ENCODE data around the gene ARHGAP6. TPM values are rescaled to one million over a fixed set of nuclear protein-coding genes. Genes with fewer than 3 reads are reported as not detected.
A peak's percentile ranks its signal among the peaks of the same experiment; 100 is the strongest.
"Not testable (repeated sequence)": the region's sequence is repeated elsewhere in the genome, so short reads cannot be mapped to it uniquely, and the experiment has no call there.

The ARHGAP6 gene
- total RNA-seq, 1 experiment from 2014 or later = 34.5 TPM

DNA sequence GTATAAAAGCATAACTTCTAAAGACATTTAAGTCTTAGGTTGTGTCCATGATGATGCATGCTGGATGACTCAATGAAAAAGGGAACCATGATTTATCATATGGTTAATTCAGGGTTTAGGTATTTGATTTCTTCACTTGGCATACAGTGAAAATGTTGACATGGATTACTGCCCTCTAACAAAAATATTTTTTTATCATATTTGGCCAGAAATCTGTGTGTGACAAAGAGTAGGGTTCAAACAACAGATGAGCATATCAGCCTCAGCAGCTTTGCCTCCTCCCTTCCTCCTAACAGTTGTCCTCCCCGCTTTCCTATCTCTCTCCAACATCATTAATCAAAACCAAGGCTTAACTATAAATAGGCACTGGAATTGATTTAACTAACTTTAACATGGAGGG lies 46.3 kb downstream of the ARHGAP6 start:
- no peak for DNase-seq

DNA sequence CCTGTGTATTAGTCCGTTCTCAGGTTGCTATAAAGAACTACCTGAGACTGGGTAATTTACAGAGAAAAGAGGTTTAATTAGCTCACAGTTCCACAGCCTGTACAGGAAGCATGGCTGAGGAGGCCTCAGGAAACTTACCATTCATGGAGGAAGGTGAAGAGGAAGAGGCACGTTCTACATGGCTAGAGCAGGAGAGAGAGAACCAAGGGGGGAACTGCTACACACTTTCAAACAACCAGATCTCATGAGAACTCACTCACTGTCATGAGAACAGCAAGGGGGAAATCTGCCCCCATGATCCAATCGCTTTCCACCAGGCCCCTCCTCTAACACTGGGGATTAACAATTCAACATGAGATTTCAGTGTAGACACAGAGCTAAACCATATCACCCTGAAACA lies 51.5 kb downstream of the ARHGAP6 start:
- not testable (repeated sequence) for H3K36me3 ChIP-seq; H3K27ac ChIP-seq; H3K27me3 ChIP-seq; H3K9me3 ChIP-seq (replicated peaks); DNase-seq; H3K4me3 ChIP-seq; H3K4me1 ChIP-seq

More for the DNA sequence above, 46.3 kb downstream of the ARHGAP6 start:
- Histone ChIP-seq H3K36me3 (no peaks in the 10 kb centered on the region), H3K4me1 (peaks cover 5% of the 10 kb centered on the region; the same call in 1 of the 2 replicates), H3K4me3 (no peak overlapping the region), H3K9me3 (replicated peaks) (no peaks in the 10 kb centered on the region), H3K27me3 (no peaks in the 10 kb centered on the region), H3K27ac (no peak overlapping the region)

DNA sequence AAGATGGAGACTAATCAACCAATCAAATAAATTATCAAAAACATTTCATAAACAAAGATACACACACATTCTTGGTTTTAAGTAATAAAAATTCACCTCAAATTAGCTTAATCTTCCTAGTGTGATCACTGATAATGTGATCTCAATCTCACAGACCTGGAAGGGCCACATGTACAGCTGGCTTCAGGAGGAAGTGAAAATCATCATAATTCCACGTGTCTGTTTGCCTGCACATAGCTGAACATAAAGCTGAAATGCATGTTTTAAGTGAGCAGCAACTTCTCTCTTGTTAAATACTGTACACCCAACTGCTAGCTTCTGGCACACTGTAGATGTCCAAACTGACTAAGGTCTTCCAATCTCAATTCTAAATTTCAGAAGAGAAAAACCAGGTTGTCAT lies 53.8 kb downstream of the ARHGAP6 start:
- DNase-seq = no peak

DNA sequence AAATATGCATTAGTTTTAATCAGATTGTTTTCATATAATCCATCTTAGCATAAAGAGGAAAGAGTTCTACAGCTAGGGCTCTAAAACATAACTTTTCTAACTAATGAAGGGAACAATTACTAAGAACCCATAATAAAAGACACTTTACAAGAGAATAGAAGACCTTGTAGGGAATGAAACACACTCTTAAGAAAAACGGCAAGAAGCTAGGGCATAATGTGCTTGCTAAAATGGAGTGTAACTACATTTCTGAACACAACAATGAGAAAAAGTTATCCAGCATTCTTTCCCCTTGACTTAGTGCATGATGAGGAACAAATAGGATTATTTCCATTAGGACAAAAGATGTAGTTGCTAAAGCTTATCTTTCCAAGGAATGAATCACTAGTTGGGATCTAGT lies 54.6 kb downstream of the ARHGAP6 start:
- Histone ChIP-seq H3K36me3 (no peaks in the 10 kb centered on the region), H3K27me3 (no peaks in the 10 kb centered on the region), H3K4me1 (no peaks in the 10 kb centered on the region), H3K27ac (no peak overlapping the region), H3K4me3 (no peak overlapping the region), H3K9me3 (replicated peaks) (no peaks in the 10 kb centered on the region)
- no peak for DNase-seq

More for the DNA sequence above, 53.8 kb downstream of the ARHGAP6 start:
- Histone ChIP-seq H3K9me3 (replicated peaks) (no peaks in the 10 kb centered on the region), H3K4me1 (no peaks in the 10 kb centered on the region), H3K27ac (no peak overlapping the region), H3K27me3 (no peaks in the 10 kb centered on the region), H3K4me3 (no peak overlapping the region), H3K36me3 (no peaks in the 10 kb centered on the region)

DNA sequence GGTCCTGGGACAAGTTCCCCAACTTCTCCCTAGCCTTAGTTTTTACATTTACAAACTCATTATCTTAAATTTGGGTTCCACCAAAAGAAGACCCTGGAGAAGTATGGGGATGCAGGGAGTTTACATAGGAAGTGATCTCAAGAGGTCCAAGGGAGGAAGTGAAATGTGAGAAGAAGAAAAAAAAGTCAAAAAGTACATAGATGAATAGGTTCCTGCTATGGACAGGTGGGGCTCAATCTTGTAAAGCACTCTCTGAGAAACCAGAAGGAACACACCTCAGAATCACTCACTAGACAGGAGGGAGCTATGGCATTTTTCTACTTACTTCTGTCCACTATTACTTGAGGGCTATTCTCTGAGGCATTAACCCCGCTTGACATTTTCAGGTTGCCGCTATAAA lies 56.6 kb downstream of the ARHGAP6 start:
- H3K27me3 ChIP-seq = no peaks in the 10 kb centered on the region
- H3K9me3 ChIP-seq (replicated peaks) = no peaks in the 10 kb centered on the region
- no peak overlapping the region for H3K27ac ChIP-seq
- no peak for DNase-seq
- no peak overlapping the region for H3K4me3 ChIP-seq
- H3K36me3 ChIP-seq = no peaks in the 10 kb centered on the region
- no peaks in the 10 kb centered on the region for H3K4me1 ChIP-seq

DNA sequence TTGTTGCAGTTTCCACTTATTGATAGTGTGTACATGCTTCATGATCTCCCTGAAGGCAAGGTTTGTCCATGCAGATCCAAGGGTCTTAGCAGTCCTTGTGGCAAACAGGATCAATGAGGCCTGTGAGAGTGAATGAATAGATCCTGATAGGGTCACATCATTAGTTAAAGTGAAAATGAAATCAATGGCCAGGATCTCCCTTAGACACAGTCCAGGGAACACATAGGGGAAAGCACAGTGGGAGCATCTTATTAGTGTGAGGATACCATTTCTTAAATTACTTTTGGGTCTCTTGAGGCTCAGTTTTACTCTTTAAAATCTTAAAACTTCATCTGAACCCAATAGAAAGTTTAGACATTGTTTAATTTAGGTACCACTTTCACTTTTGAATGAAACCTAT lies 59.3 kb downstream of the ARHGAP6 start:
- no peak overlapping the region for H3K27ac ChIP-seq
- no peak overlapping the region for H3K4me3 ChIP-seq
- H3K36me3 ChIP-seq = no peaks in the 10 kb centered on the region
- no peaks in the 10 kb centered on the region for H3K27me3 ChIP-seq
- H3K4me1 ChIP-seq = no peaks in the 10 kb centered on the region
- no peaks in the 10 kb centered on the region for H3K9me3 ChIP-seq (replicated peaks)
- DNase-seq = no peak

DNA sequence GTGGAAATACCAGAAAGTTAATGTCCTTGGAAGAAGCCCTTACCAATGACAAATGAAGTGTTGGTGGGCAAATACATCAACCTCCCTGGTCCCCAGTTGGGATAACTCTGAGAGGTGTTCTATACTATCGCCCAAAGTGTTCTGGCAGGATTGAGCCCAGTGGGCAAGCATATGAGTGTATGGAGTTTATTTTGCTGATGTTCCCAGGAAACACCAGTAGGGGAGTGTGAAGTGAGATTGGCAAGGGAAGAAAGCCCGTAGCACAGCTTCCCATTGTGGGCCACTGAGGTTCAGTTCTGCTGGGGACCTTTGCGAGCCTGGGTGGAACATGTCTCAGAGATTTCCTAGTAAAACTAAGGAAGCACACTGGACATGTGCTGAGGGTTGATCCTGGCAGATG lies 65.1 kb downstream of the ARHGAP6 start:
- Histone ChIP-seq H3K9me3 (replicated peaks) (peaks cover 3% of the 10 kb centered on the region; the same call in 1 of the 2 replicates), H3K4me3 (no peak overlapping the region), H3K4me1 (no peaks in the 10 kb centered on the region), H3K36me3 (no peaks in the 10 kb centered on the region), H3K27me3 (no peaks in the 10 kb centered on the region), H3K27ac (no peak overlapping the region)
- no peak for DNase-seq

DNA sequence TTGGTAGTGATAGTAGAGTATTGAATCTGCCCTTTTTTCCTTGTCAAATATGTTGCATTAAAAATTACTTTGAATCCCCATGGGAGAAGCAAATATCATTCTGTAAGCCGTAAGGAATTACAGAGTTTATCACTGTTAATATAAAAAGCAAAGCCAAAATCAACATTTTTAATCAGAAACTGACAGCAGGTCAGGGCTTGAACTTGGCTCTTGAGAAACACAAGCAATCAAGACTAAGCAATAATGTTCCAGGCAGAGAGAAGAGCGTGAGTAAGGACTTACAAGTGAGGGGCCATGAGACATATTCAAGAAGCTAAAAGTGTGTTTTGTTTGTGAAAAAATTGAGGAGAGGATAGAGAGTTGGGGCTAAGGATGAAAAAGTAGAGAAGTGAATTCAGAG lies 68.2 kb downstream of the ARHGAP6 start:
- Histone ChIP-seq H3K27me3 (no peaks in the 10 kb centered on the region), H3K36me3 (no peaks in the 10 kb centered on the region), H3K27ac (no peak overlapping the region), H3K4me3 (no peak overlapping the region), H3K4me1 (no peaks in the 10 kb centered on the region), H3K9me3 (replicated peaks) (peaks cover 3% of the 10 kb centered on the region; the same call in 1 of the 2 replicates)
- no peak for DNase-seq

DNA sequence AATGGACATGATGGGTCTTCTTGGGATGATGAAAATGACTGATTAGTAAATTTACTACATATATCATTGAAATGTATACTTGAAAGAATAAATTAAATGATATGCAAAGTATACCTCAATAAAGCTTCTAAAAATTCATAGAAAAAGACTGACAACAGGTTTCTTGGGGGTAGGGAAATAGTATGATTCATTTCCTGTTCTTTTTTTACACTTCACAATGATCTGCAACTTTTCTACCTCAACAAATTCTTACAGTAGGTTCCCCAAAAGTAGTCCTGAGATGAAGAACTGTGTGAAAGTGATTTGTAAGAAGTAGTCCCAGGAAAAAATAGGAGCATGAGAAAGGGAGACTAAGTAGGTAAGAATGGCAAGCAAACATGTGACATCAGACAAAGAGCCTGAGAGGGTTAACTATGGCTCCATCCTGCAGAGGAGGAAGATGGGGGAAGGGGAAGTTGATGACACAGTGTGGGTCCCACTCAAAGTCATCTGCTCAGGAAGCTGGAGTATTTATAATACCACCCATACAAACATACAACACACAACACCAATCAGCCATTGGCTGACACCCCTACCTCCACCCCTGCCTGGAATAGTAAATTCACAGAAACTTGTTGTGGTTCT lies 73.9 kb downstream of the ARHGAP6 start:
- Histone ChIP-seq H3K4me1 (no peaks in the 10 kb centered on the region), H3K27ac (no peak overlapping the region), H3K36me3 (no peaks in the 10 kb centered on the region), H3K4me3 (no peak overlapping the region), H3K27me3 (no peaks in the 10 kb centered on the region), H3K9me3 (replicated peaks) (peaks cover 3% of the 10 kb centered on the region; the same call in 1 of the 2 replicates)
- DNase-seq = no peak

- H3K27ac ChIP-seq = no peak overlapping the region
- no peaks in the 10 kb centered on the region for H3K9me3 ChIP-seq (replicated peaks)
- H3K27me3 ChIP-seq = no peaks in the 10 kb centered on the region
- no peaks in the 10 kb centered on the region for H3K4me1 ChIP-seq
- H3K4me3 ChIP-seq = no peak overlapping the region
- no peak for DNase-seq
- H3K36me3 ChIP-seq = no peaks in the 10 kb centered on the region
These were observed 76.1 kb downstream of the ARHGAP6 start for GRCh38 chrX:11589641-11590040.

GRCh38 chrX:11588097-11588496 lies 77.6 kb downstream of the ARHGAP6 start:
- no peaks in the 10 kb centered on the region for H3K4me1 ChIP-seq
- no peaks in the 10 kb centered on the region for H3K9me3 ChIP-seq (replicated peaks)
- H3K36me3 ChIP-seq = no peaks in the 10 kb centered on the region
- H3K27me3 ChIP-seq = no peaks in the 10 kb centered on the region
- no peak overlapping the region for H3K27ac ChIP-seq
- no peak overlapping the region for H3K4me3 ChIP-seq
- DNase-seq = no peak

GRCh38 chrX:11585174-11585573 lies 80.5 kb downstream of the ARHGAP6 start:
- Histone ChIP-seq H3K27ac (no peak overlapping the region), H3K9me3 (replicated peaks) (no peaks in the 10 kb centered on the region), H3K4me3 (no peak overlapping the region), H3K4me1 (peaks cover 9% of the 10 kb centered on the region), H3K36me3 (no peaks in the 10 kb centered on the region), H3K27me3 (no peaks in the 10 kb centered on the region)
- DNase-seq = no peak

DNA sequence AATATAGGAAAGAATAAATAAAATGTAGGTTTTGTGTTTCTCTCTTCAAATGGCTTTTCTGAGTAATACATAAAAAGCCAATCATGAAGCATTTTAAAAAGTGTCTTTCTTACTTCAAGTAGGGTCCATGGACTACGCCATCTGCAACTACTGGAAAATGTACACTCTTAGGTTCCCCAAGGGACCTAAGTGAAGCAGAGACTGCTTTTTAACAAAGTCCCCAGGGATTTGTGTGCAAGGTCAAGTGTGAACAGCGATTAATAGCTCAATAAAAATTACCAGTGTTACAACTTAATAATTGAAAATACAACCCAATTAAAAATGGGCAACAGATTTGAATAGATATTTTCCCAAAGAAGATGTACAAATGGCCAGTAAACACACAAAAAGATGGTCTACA lies 84.9 kb downstream of the ARHGAP6 start:
- H3K27me3 ChIP-seq = no peaks in the 10 kb centered on the region
- H3K36me3 ChIP-seq = no peaks in the 10 kb centered on the region
- no peak overlapping the region for H3K4me3 ChIP-seq
- no peak for DNase-seq
- peaks cover 13% of the 10 kb centered on the region for H3K4me1 ChIP-seq
- peak overlapping the region; percentile 35; the same call in 1 of the 2 replicates for H3K27ac ChIP-seq
- H3K9me3 ChIP-seq (replicated peaks) = 0 out of 2 replicates have a peak, but pooled peaks cover 3% of the 10 kb centered on the region

GRCh38 chrX:11579636-11580600 lies 85.8 kb downstream of the ARHGAP6 start:
- H3K27ac ChIP-seq = peak overlapping the region; percentile 35
- peaks cover 13% of the 10 kb centered on the region for H3K4me1 ChIP-seq
- H3K9me3 ChIP-seq (replicated peaks) = peaks cover 3% of the 10 kb centered on the region; the same call in 1 of the 2 replicates
- peak; percentile 41 to 61 for DNase-seq
- no peaks in the 10 kb centered on the region for H3K36me3 ChIP-seq
- H3K27me3 ChIP-seq = no peaks in the 10 kb centered on the region
- no peak overlapping the region for H3K4me3 ChIP-seq

- H3K9me3 ChIP-seq (replicated peaks); H3K4me3 ChIP-seq; H3K36me3 ChIP-seq; H3K27me3 ChIP-seq; DNase-seq; H3K27ac ChIP-seq: not testable (repeated sequence)
- peaks cover 13% of the 10 kb centered on the region for H3K4me1 ChIP-seq
These were observed 87.4 kb downstream of the ARHGAP6 start for GRCh38 chrX:11578301-11578700.
